Neural cell (in vitro differentiated cells): ENCODE data around the gene KDM1A. TPM values are rescaled to one million over a fixed set of nuclear protein-coding genes. Genes with fewer than 3 reads are reported as not detected.

Experiments used
- H2AFZ ChIP-seq: fragments of 200-600, 300-800 bp; sonication (generic), shearing (Covaris generic); 2 replicates; pipeline ENCODE4 v1.6.0; 2014; ENCODE audit warnings: low read depth, mild to moderate bottlenecking, antibody characterized with exemption, low read length, moderate library complexity
- H3F3A ChIP-seq: fragments of 200-600 bp; shearing (Covaris generic); 2 replicates; pipeline ENCODE4 v1.6.1; 2016; ENCODE audit warnings: mild to moderate bottlenecking, moderate library complexity, mixed read lengths, antibody characterized with exemption, low read length; ENCODE audit not compliant: insufficient read depth, poor library complexity, severe bottlenecking
- H3K27ac ChIP-seq: fragments of 200-600, 300-800 bp; sonication (generic), shearing (Covaris generic); 2 replicates; pipeline ENCODE4 v1.5.1; 2014; ENCODE audit warnings: mild to moderate bottlenecking, low read length, moderate library complexity
- H3K27me3 ChIP-seq: fragments of 300-800, 200-600 bp; sonication (generic), shearing (Covaris generic); 2 replicates; pipeline ENCODE4 v1.6.0; 2014; ENCODE audit warnings: mild to moderate bottlenecking, low read depth, low read length, moderate library complexity; ENCODE audit not compliant: insufficient read depth
- H3K36me3 ChIP-seq: fragments of 300-800, 200-600 bp; sonication (generic), shearing (Covaris generic); 2 replicates; pipeline ENCODE4 v1.5.1; 2014; ENCODE audit warnings: mild to moderate bottlenecking, antibody characterized with exemption, low read length, moderate library complexity; ENCODE audit not compliant: insufficient read depth
- H3K4me2 ChIP-seq: fragments of 300-800, 200-600 bp; sonication (generic), shearing (Covaris generic); 2 replicates; pipeline ENCODE4 v1.6.0; 2014; ENCODE audit warnings: mild to moderate bottlenecking, low read length
- H3K4me3 ChIP-seq: fragments of 300-800, 200-600 bp; sonication (generic), shearing (Covaris generic); 2 replicates; pipeline ENCODE4 v1.5.1; 2014; ENCODE audit warnings: mild to moderate bottlenecking, low read length, moderate library complexity
- H3K79me2 ChIP-seq: fragments of 200-600 bp; shearing (Covaris generic); replicated peaks from 2 replicates; pipeline ENCODE4 v1.6.0; 2014; ENCODE audit warnings: mild to moderate bottlenecking, low read length, moderate library complexity; ENCODE audit not compliant: insufficient read depth
- H3K9ac ChIP-seq: fragments of 300-800, 200-600 bp; sonication (generic), shearing (Covaris generic); 2 replicates; pipeline ENCODE4 v1.6.1; 2016; ENCODE audit warnings: mild to moderate bottlenecking, low read length, mixed read lengths
- H3K9me2 ChIP-seq: fragments of 200-600 bp; shearing (Covaris generic); 2 replicates; pipeline ENCODE4 v1.6.1; 2016; ENCODE audit warnings: mild to moderate bottlenecking, low read length, mixed read lengths; ENCODE audit not compliant: insufficient read depth
- H3K9me3 ChIP-seq: fragments of 200-600, 300-800 bp; sonication (generic), shearing (Covaris generic); 2 replicates; pipeline ENCODE4 v1.6.1; 2016; ENCODE audit warnings: mild to moderate bottlenecking, mixed run types, low read length, moderate library complexity, mixed read lengths
- H4K20me1 ChIP-seq: fragments of 200-600 bp; shearing (Covaris generic); 2 replicates; pipeline ENCODE4 v1.6.1; 2016; ENCODE audit warnings: mild to moderate bottlenecking, mixed run types; ENCODE audit not compliant: insufficient read depth
- EP300 ChIP-seq: fragments of 450-650 bp; conservative IDR thresholded peaks from 2 replicates; pipeline ENCODE4 v1.6.1; 2014; ENCODE audit warnings: antibody characterized with exemption, mild to moderate bottlenecking, moderate library complexity; ENCODE audit not compliant: poor library complexity, severe bottlenecking
- EZH2 ChIP-seq: fragments of 200-600, 300-800 bp; shearing (Covaris generic), sonication (generic); IDR thresholded peaks from 2 replicates; pipeline ENCODE4 v1.6.1; 2014; ENCODE audit warnings: antibody characterized with exemption, low read length, borderline replicate concordance, mild to moderate bottlenecking; ENCODE audit not compliant: insufficient read depth, poor library complexity, severe bottlenecking
- MXI1 ChIP-seq: fragments of 450-650 bp; conservative IDR thresholded peaks from 2 replicates; pipeline ENCODE4 v1.6.1; 2014; ENCODE audit warnings: antibody characterized with exemption, mild to moderate bottlenecking; ENCODE audit not compliant: poor library complexity, severe bottlenecking
- POLR2AphosphoS5 ChIP-seq: IDR thresholded peaks from 2 replicates; pipeline ENCODE4 v1.6.1; 2012
- RAD21 ChIP-seq: fragments of 450-650 bp; conservative IDR thresholded peaks from 2 replicates; pipeline ENCODE4 v1.6.1; 2014; ENCODE audit warnings: antibody characterized with exemption, mild to moderate bottlenecking, moderate library complexity
- SMC3 ChIP-seq: fragments of 450-650 bp; conservative IDR thresholded peaks from 2 replicates; pipeline ENCODE4 v1.6.1; 2014; ENCODE audit warnings: antibody characterized with exemption, mild to moderate bottlenecking, moderate library complexity; ENCODE audit not compliant: poor library complexity
- TAF1 ChIP-seq: IDR thresholded peaks from 2 replicates; pipeline ENCODE4 v1.6.1; 2012; ENCODE audit warnings: low read depth
- polyA plus RNA-seq: library from polyadenylated mRNA; depleted of rRNA; stranded (reverse); fragments of >200 nt; gene quantifications from 2 replicates; pipeline ENCODE4 v1.2.3, GENCODE V29; 2014
- TF ChIP-seq, protein P1 (sequence below): IDR thresholded peaks from 2 replicates; pipeline ENCODE4 v1.6.1; 2012; ENCODE audit warnings: borderline replicate concordance
- TF ChIP-seq, protein P2 (sequence below): fragments of 450-650 bp; IDR thresholded peaks from 2 replicates; pipeline ENCODE4 v1.5.1; 2014; ENCODE audit warnings: antibody characterized with exemption, mild to moderate bottlenecking, moderate library complexity; ENCODE audit not compliant: poor library complexity, severe bottlenecking

KDM1A gene
- polyA plus RNA-seq, 1 donor from 2014 or later: 276 TPM

DNA sequence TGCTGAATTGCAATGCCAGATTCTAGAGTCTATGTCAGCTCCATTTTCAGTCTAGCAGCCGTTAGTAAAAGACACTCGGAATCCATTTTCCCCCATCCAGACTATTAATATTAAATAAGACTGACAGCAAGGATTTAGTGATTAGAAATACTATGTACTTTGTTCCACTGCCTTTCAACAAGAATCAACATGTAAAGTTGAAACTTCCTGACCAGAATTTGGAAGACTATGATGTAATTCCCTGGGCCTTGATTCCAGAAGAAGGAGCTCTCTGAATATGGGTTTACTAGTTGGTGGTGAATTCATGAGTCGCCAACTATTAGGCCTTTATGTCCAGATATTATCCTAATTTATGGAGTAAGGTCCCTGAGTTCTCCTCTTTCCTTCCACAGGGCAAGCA lies 24.8 kb downstream of the KDM1A start:
- Histone ChIP-seq H3K79me2 (peaks cover 89% of the 10 kb centered on the region), H3K4me2 (no peak overlapping the region), H2AFZ (no peak overlapping the region), H3K9ac (no peak overlapping the region), H3F3A (peaks cover 5% of the 10 kb centered on the region), H3K4me3 (no peak overlapping the region), H3K9me2 (no peaks in the 10 kb centered on the region), H3K27ac (no peak overlapping the region), H4K20me1 (peaks cover 4% of the 10 kb centered on the region), H3K36me3 (no peaks in the 10 kb centered on the region), H3K27me3 (no peaks in the 10 kb centered on the region), H3K9me3 (no peaks in the 10 kb centered on the region)
- TF ChIP-seq EZH2 (no peak), SMC3 (no peak), EP300 (no peak), TAF1 (no peak), MXI1 (no peak), POLR2AphosphoS5 (no peak), RAD21 (no peak)
- TF ChIP-seq, protein P1, sequence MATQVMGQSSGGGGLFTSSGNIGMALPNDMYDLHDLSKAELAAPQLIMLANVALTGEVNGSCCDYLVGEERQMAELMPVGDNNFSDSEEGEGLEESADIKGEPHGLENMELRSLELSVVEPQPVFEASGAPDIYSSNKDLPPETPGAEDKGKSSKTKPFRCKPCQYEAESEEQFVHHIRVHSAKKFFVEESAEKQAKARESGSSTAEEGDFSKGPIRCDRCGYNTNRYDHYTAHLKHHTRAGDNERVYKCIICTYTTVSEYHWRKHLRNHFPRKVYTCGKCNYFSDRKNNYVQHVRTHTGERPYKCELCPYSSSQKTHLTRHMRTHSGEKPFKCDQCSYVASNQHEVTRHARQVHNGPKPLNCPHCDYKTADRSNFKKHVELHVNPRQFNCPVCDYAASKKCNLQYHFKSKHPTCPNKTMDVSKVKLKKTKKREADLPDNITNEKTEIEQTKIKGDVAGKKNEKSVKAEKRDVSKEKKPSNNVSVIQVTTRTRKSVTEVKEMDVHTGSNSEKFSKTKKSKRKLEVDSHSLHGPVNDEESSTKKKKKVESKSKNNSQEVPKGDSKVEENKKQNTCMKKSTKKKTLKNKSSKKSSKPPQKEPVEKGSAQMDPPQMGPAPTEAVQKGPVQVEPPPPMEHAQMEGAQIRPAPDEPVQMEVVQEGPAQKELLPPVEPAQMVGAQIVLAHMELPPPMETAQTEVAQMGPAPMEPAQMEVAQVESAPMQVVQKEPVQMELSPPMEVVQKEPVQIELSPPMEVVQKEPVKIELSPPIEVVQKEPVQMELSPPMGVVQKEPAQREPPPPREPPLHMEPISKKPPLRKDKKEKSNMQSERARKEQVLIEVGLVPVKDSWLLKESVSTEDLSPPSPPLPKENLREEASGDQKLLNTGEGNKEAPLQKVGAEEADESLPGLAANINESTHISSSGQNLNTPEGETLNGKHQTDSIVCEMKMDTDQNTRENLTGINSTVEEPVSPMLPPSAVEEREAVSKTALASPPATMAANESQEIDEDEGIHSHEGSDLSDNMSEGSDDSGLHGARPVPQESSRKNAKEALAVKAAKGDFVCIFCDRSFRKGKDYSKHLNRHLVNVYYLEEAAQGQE: no peak
- TF ChIP-seq, protein P2, sequence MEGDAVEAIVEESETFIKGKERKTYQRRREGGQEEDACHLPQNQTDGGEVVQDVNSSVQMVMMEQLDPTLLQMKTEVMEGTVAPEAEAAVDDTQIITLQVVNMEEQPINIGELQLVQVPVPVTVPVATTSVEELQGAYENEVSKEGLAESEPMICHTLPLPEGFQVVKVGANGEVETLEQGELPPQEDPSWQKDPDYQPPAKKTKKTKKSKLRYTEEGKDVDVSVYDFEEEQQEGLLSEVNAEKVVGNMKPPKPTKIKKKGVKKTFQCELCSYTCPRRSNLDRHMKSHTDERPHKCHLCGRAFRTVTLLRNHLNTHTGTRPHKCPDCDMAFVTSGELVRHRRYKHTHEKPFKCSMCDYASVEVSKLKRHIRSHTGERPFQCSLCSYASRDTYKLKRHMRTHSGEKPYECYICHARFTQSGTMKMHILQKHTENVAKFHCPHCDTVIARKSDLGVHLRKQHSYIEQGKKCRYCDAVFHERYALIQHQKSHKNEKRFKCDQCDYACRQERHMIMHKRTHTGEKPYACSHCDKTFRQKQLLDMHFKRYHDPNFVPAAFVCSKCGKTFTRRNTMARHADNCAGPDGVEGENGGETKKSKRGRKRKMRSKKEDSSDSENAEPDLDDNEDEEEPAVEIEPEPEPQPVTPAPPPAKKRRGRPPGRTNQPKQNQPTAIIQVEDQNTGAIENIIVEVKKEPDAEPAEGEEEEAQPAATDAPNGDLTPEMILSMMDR: no peak

DNA sequence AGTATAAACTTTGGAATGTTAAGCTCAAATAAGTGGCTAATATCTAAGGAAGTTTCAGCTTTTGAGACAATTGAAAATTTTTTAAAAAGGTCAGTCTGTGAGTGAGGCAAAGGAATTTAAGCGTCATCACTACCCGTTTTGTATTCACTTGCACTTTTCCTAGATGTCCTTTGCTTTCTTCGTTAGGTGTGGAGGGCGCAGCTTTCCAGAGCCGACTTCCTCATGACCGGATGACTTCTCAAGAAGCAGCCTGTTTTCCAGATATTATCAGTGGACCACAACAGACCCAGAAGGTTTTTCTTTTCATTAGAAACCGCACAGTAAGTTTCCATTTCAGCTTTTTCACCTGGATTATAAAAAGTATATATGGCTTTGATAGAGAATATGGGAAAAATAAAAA lies 30.9 kb downstream of the KDM1A start:
- Histone ChIP-seq H3K79me2 (peaks cover 58% of the 10 kb centered on the region), H3K4me3 (no peak overlapping the region), H3F3A (peaks cover 4% of the 10 kb centered on the region), H3K9ac (no peak overlapping the region), H3K36me3 (no peaks in the 10 kb centered on the region), H4K20me1 (peaks cover 3% of the 10 kb centered on the region), H3K9me2 (no peaks in the 10 kb centered on the region), H2AFZ (no peak overlapping the region), H3K27me3 (no peaks in the 10 kb centered on the region), H3K27ac (no peak overlapping the region), H3K4me2 (no peak overlapping the region), H3K9me3 (no peaks in the 10 kb centered on the region)
- TF ChIP-seq, protein P1: no peak
- TF ChIP-seq MXI1: no peak
- TF ChIP-seq POLR2AphosphoS5: no peak
- no peak for TF ChIP-seq EP300
- TF ChIP-seq TAF1: no peak
- no peak for TF ChIP-seq SMC3
- TF ChIP-seq EZH2: no peak
- TF ChIP-seq RAD21: no peak
- TF ChIP-seq, protein P2: no peak
